GM21367 (cell line): ENCODE measurements around the gene RBBP8.

ENCODE experiments used
- ATAC-seq: cut with Tn5 transposase; IDR thresholded peaks from one replicate; pipeline ENCODE4 v1.9.1; 2021; ENCODE audit not compliant: unreplicated experiment

Gene RBBP8

GRCh38 chr18:22988208-22988607 lies 55.1 kb downstream of the RBBP8 start:
- no peak for ATAC-seq

GRCh38 chr18:22998344-22998743 lies 65.2 kb downstream of the RBBP8 start:
- ATAC-seq: no peak

- ATAC-seq: no peak
Observed at GRCh38 chr18:22999212-22999611, 66.1 kb downstream of the RBBP8 start.

GRCh38 chr18:22999647-23000046 lies 66.5 kb downstream of the RBBP8 start:
- no peak for ATAC-seq

- ATAC-seq: no peak
Observed at GRCh38 chr18:23003289-23003688, 70.2 kb downstream of the RBBP8 start.

- no peak for ATAC-seq
Observed at GRCh38 chr18:23012249-23012648, 79.1 kb downstream of the RBBP8 start.

GRCh38 chr18:23020555-23021294 lies 87.6 kb downstream of the RBBP8 start:
- ATAC-seq: no peak

GRCh38 chr18:23021623-23022022 lies 88.5 kb downstream of the RBBP8 start:
- ATAC-seq: no peak

- ATAC-seq: no peak
Observed at GRCh38 chr18:23032030-23032582, 99.0 kb downstream of the RBBP8 start.

GRCh38 chr18:23033056-23033455 lies 99.9 kb downstream of the RBBP8 start:
- no peak for ATAC-seq

- ATAC-seq: no peak
Observed at GRCh38 chr18:23036660-23037201, 103.6 kb downstream of the RBBP8 start.

- ATAC-seq: no peak
Observed at GRCh38 chr18:23037646-23038045, 104.5 kb downstream of the RBBP8 start.

GRCh38 chr18:23038712-23039111 lies 105.6 kb downstream of the RBBP8 start:
- no peak for ATAC-seq

GRCh38 chr18:23042133-23042532 lies 109.0 kb downstream of the RBBP8 start:
- no peak for ATAC-seq

- no peak for ATAC-seq
Observed at GRCh38 chr18:23043803-23044376, 110.8 kb downstream of the RBBP8 start.

- ATAC-seq: no peak
Observed at GRCh38 chr18:23049698-23050373, 116.7 kb downstream of the RBBP8 start.

- no peak for ATAC-seq
Observed at GRCh38 chr18:23053776-23054457, 120.8 kb downstream of the RBBP8 start.

GRCh38 chr18:23054553-23054952 lies 121.4 kb downstream of the RBBP8 start:
- ATAC-seq: no peak

- ATAC-seq: no peak
Observed at GRCh38 chr18:23056315-23056714, 123.2 kb downstream of the RBBP8 start.

- no peak for ATAC-seq
Observed at GRCh38 chr18:23057096-23057495, 124.0 kb downstream of the RBBP8 start.
